GM11168 (cell line): Measurements from ENCODE around the gene DHX16.
"Not testable (repeated sequence)": the region's sequence is repeated elsewhere in the genome, so short reads cannot be mapped to it uniquely, and the experiment has no call there.

ENCODE experiments used
- in situ Hi-C: fragments of 300-500 bp; cut with MboI; formaldehyde crosslinking; loops from one replicate; pipeline ENCODE4 v1.12.0; 2022; ENCODE audit warnings: low sequenced_read_pairs; ENCODE audit not compliant: unreplicated experiment

DHX16 gene

GRCh38 chr6:30672445-30673253 lies at the start of gene DHX16:
TSS of gene DHX16 (minus strand) at chr6:30673006. CDS start at chr6:30672841, 165 bp downstream.
- in situ Hi-C loops = loop anchor here (5.0 kb wide), 1 partner anchor 50 kb away; the partner anchor contains the start of gene TUBB

- in situ Hi-C loops = loop anchor here (5.0 kb wide), 1 partner anchor 50 kb away; the partner anchor contains the start of gene DHX16
These were observed 49.1 kb upstream of the DHX16 start for GRCh38 chr6:30722025-30722279.

DNA sequence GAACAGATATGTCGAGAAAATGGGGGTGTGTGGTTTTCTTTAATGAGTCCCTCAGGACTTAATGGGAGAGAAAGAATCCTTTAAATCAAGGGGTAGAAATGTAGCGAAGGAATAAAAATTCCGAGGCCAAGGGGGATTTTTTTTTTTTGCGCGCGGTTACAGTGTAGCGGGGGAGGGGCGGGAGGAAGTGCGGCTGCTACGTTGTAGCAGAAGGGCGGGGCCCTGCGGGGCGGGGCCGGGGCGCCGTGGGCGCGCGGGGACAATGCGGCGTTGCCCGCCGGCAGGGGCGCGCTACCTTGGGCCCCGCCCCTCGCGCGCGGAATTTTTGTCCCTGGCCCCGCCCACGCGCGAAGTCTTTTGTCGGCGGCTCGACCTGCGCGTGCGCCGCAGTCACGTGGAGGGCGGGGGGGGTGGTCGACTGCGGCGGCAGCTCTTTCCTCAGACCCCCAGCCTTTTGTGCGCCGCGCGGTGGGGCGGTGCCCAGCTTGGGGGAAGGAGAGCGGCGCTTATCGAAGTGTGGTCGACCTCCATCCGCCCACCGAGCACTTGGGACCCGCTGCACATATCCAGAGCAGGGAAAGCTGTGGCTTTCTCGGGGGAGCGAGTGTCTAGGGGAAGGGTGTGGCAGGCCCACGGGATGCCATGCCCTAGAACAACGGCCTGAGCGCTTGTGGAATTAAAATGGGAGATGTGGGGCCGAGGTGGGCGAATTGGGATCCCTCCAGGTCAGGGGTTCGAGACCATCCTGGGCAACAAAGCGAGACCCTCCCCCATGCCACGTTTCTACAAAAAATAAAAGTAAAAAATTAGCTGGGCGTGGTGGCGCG lies 48.6 kb upstream of the DHX16 start:
- in situ Hi-C loops = loop anchor here (5.0 kb wide), 1 partner anchor 49 kb away; the partner anchor contains the start of gene DHX16

GRCh38 chr6:30720738-30721197 lies 48.0 kb upstream of the DHX16 start:
- in situ Hi-C loops = loop anchor here (5.0 kb wide), 1 partner anchor 48 kb away; the partner anchor contains the start of gene DHX16

GRCh38 chr6:30719791-30720737 lies 47.3 kb upstream of the DHX16 start, which contains the start of gene TUBB:
TSS of gene TUBB (plus strand) at chr6:30720352. CDS start at chr6:30720507, 155 bp downstream.
- in situ Hi-C loops = loop anchor here (5.0 kb wide), 1 partner anchor 48 kb away; the partner anchor contains the start of gene DHX16

DNA sequence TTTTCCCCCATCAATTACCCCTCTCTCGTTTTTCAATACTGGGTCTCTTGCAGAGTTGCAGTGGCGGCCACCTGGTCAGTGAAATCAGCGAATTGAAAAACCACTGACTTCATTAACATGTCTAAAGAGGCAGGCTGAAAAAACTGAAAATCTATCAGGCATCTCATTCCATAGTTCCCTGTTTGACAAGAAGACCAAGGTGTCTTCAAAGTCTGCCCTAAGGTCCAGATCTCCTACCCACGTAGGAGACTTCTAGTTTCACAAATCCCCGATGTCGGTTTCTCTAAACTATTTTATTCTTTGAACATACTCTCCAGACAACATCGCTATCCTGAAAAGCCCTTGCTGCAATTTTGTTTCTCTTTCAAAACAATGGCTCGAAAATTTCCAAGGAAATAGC lies 46.5 kb upstream of the DHX16 start:
- in situ Hi-C loops = no loop called here

DNA sequence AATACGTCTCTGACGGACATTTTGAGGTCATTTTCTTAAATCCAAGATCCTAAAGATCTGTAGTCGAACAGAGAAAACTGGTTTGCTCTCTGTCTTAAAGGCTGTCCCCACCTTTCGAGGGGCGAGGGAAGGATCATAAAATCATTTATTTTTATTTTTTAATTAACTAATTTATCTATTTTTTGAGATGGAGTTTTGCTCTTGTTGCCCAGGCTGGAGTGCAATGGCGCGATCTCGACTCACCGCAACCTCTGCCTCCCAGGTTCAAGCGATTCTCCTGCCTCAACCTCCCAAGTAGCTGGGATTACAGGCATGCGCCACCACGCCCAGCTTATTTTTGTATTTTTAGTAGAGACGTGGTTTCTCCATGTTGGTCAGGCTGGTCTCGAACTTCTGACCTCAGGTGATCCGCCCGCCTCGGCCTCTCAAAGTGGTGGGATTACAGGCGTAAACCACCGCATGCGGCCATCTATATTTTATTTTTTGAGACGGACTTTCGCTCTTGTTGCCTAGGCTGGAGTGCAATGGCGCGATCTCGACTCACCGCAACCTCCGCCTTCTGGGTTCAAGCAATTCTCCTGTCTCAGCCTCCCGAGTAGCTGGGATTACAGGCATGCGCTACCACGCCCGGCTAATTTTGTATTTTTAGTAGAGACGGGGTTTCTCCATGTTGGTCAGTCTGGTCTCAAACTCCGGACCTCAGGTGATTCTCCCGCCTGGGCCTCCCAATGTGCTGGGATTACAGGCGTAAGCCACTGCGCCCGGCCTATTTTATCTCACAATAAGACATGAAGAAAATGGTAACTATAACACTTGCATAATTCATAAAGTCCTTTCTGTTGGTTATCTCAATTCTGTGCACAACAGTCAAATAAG lies 45.3 kb upstream of the DHX16 start:
- in situ Hi-C loops = not testable (repeated sequence)

GRCh38 chr6:30717129-30717844 lies 44.5 kb upstream of the DHX16 start, which contains the start of gene MDC1:
TSS of gene MDC1 (minus strand) at chr6:30717281. CDS start at chr6:30715175, 2,106 bp downstream.
- in situ Hi-C loops = no loop called here

DNA sequence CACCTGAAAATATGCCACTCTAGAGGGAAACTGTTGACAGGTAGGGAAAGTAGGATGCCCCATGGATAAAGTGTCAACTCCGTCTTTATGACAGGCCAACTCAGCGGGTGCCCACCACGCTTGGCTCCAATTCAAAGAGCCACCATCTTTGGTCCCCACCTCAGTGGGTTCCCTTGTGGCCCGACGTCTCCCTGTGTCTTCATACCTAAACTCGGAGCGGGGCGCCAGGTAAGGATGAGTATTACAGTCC lies 44.0 kb upstream of the DHX16 start:
- in situ Hi-C loops = no loop called here

GRCh38 chr6:30714263-30714662 lies 41.5 kb upstream of the DHX16 start:
- in situ Hi-C loops = no loop called here

GRCh38 chr6:30712441-30712945 lies 39.7 kb upstream of the DHX16 start:
- in situ Hi-C loops = no loop called here

GRCh38 chr6:30711758-30712380 lies 39.1 kb upstream of the DHX16 start:
- in situ Hi-C loops = no loop called here

GRCh38 chr6:30709101-30709868 lies 36.5 kb upstream of the DHX16 start:
- in situ Hi-C loops = no loop called here

DNA sequence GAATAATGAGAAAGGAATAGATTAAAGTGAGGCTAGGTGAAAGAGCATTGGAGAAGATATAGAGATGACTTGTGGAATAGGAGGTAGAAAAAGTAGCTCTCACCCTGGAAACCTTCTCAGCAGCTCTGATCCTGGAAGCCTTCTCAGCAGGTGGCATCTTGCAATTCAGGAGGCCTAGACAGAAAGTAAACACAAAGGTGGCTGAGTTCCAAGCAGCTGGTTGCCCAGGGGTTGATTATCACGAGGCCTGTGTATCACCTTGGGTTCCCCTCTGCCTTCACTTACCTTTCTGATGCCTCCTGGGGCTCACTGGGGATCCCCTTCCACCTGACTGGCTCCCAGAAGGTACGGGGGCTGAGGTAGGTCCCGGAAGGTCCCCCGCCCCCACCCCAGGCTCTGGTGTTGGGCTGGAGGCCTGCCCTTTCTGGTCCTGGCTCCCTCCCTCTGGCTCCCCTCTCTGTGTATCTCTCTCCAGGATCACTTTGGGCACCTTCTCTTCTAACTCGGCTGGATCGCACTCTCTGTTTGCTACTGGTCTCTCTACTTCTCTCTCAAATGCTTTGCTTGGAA lies 34.6 kb upstream of the DHX16 start:
- in situ Hi-C loops = no loop called here

DNA sequence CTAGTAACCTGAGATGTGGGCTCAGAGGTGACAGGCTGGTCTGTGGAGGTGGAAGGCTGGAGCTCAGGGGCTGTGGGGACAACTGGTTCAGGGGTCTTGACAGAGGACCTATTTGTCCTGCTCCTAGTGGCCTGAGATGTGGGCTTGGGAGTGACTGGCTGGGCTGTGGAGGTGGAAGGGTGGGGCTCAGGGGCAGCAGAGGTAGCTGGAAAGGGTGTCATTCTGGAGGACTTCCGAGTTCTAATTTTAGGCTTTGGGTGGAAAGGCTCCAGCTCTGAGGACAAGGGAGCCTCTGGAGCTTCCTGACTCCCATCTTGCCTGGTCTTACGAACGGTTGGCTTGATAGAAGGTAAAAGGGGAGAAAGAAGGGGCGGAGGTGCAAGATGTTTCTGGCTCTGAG lies 32.8 kb upstream of the DHX16 start:
- in situ Hi-C loops = no loop called here

DNA sequence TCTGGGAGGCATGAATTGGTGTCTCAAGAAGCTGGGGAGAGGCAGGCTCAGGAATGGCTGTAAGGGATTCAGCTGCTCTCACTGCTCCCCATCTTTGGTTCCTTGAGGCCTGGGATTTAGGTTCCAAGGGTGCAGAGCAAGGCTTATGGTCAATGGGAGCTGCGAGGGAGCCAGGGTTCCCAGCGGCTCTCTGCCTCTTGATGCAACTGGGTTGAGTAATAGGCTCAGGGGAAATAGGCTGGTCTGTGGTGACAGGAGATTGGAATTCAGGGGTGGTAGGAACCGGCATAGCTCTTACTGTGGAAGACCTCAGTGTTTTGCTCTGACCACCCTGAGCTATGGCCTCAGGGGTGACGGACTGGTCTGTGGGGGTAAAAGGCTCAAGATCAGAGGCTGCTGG lies 31.0 kb upstream of the DHX16 start:
- in situ Hi-C loops = no loop called here

DNA sequence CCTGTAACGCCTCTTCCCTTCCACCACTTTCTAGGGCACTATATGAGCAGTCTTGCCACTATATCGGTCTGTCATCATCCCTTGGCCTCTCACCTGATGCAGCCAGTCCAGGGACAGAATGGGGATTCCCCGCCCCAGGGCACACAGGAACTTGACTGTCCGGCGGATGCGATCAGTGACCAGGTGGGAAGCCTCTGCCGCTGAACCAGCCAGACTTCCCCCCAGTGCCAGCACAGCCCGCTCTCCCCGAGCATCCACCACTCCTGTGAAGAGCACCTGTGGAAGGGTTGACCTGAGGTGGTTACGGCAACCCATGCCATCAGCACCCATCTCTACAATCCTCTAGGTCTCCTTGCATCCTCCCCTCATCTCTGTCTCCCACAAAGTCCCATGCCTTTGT lies 30.2 kb upstream of the DHX16 start:
- in situ Hi-C loops = no loop called here
